NCI-H1436 treated with DMSO at 0.1 percent for 48 hours (cell line): ENCODE results near the gene OXNAD1.

Source experiments
- DNase-seq: peaks from one replicate; lab custom pipeline; 2025; lab: John Stamatoyannopoulos, UW

OXNAD1 gene

GRCh38 chr3:16279010-16279801 lies 14.2 kb downstream of the OXNAD1 start:
- no peak for DNase-seq

GRCh38 chr3:16280671-16281070 lies 15.7 kb downstream of the OXNAD1 start:
- no peak for DNase-seq

- DNase-seq = no peak
Measured at GRCh38 chr3:16284633-16285032, 19.6 kb downstream of the OXNAD1 start.

GRCh38 chr3:16286161-16286560 lies 21.1 kb downstream of the OXNAD1 start:
- DNase-seq = no peak

GRCh38 chr3:16286751-16287543 lies 21.9 kb downstream of the OXNAD1 start:
- no peak for DNase-seq

GRCh38 chr3:16288664-16289063 lies 23.7 kb downstream of the OXNAD1 start:
- DNase-seq = no peak

GRCh38 chr3:16289144-16289889 lies 24.3 kb downstream of the OXNAD1 start:
- no peak for DNase-seq

GRCh38 chr3:16290007-16290826 lies 25.2 kb downstream of the OXNAD1 start:
- no peak for DNase-seq

GRCh38 chr3:16290827-16291196 lies 25.8 kb downstream of the OXNAD1 start:
- no peak for DNase-seq

- no peak for DNase-seq
Measured at GRCh38 chr3:16294844-16295243, 29.8 kb downstream of the OXNAD1 start.

- DNase-seq = no peak
Measured at GRCh38 chr3:16295298-16295890, 30.4 kb downstream of the OXNAD1 start.

GRCh38 chr3:16297997-16298885 lies 33.2 kb downstream of the OXNAD1 start:
- no peak for DNase-seq

- DNase-seq = no peak
Measured at GRCh38 chr3:16298891-16299290, 33.9 kb downstream of the OXNAD1 start.

- no peak for DNase-seq
Measured at GRCh38 chr3:16299746-16300145, 34.7 kb downstream of the OXNAD1 start.

GRCh38 chr3:16300307-16300706 lies 35.3 kb downstream of the OXNAD1 start:
- no peak for DNase-seq

- DNase-seq = no peak
Measured at GRCh38 chr3:16300881-16301359, 35.9 kb downstream of the OXNAD1 start.

- DNase-seq = no peak
Measured at GRCh38 chr3:16301507-16301906, 36.5 kb downstream of the OXNAD1 start.

GRCh38 chr3:16302082-16302631 lies 37.1 kb downstream of the OXNAD1 start:
- no peak for DNase-seq

- no peak for DNase-seq
Measured at GRCh38 chr3:16303037-16303575, 38.1 kb downstream of the OXNAD1 start.
